Fibroblast of lung (primary cell): Measurements from ENCODE around the gene EPS15. TPM values are rescaled to one million over a fixed set of nuclear protein-coding genes. Genes with fewer than 3 reads are reported as not detected.

ENCODE experiments used
- DNase-seq, 2 donors: peaks; one replicate each; pipeline versions ENCODE4 v3.0.0 to v3.0.0-alpha.2; 2010; ENCODE audit warnings: low read depth in 2 of 2
- H2AFZ ChIP-seq: 2 replicates; pipeline ENCODE4 v1.5.1; 2012; ENCODE audit warnings: low read length, control low read depth, inconsistent platforms
- H3K27ac ChIP-seq: 2 replicates; pipeline ENCODE4 v1.5.1; 2011; ENCODE audit warnings: low read length, control low read depth; ENCODE audit not compliant: insufficient read depth
- H3K27me3 ChIP-seq: 2 replicates; pipeline ENCODE4 v1.5.1; 2011; ENCODE audit warnings: mild to moderate bottlenecking, low read length; ENCODE audit not compliant: control insufficient read depth, insufficient read depth
- H3K36me3 ChIP-seq: 2 replicates; pipeline ENCODE4 v1.5.1; 2011; ENCODE audit warnings: low read length; ENCODE audit not compliant: control insufficient read depth, insufficient read depth
- H3K4me1 ChIP-seq: 2 replicates; pipeline ENCODE4 v1.5.1; 2011; ENCODE audit warnings: low read length; ENCODE audit not compliant: control insufficient read depth, insufficient read depth; ENCODE audit errors: extremely low read depth
- H3K4me2 ChIP-seq: 2 replicates; pipeline ENCODE4 v1.5.1; 2011; ENCODE audit warnings: low read length, control low read depth; ENCODE audit not compliant: insufficient read depth; ENCODE audit errors: extremely low read depth
- H3K4me3 ChIP-seq, 4 experiments: fragments of 200-600 bp in 1 of 4; sonication (generic) in 1 of 4; replicated peaks in 1 of 4; 2 replicates each; pipeline ENCODE4 v1.5.1; 2011 to 2016; ENCODE audit warnings: low read length in 4 of 4, low read depth in 3 of 4, mild to moderate bottlenecking in 3 of 4, control low read depth in 2 of 4, inconsistent platforms in 1 of 4, mixed read lengths in 1 of 4; ENCODE audit not compliant: insufficient read depth in 1 of 4; ENCODE audit errors: control extremely low read depth in 1 of 4
- H3K79me2 ChIP-seq: 2 replicates; pipeline ENCODE4 v1.5.1; 2012; ENCODE audit warnings: mild to moderate bottlenecking, low read length, inconsistent platforms; ENCODE audit not compliant: control insufficient read depth, insufficient read depth
- H3K9ac ChIP-seq: 2 replicates; pipeline ENCODE4 v1.5.1; 2011; ENCODE audit warnings: mild to moderate bottlenecking, low read length, control low read depth; ENCODE audit not compliant: insufficient read depth
- H3K9me3 ChIP-seq: 2 replicates; pipeline ENCODE4 v1.5.1; 2012; ENCODE audit warnings: low read depth, low read length; ENCODE audit not compliant: control insufficient read depth, insufficient read depth
- H4K20me1 ChIP-seq: 2 replicates; pipeline ENCODE4 v1.5.1; 2011; ENCODE audit warnings: low read length; ENCODE audit not compliant: control insufficient read depth, insufficient read depth; ENCODE audit errors: extremely low read depth
- EZH2 ChIP-seq: IDR thresholded peaks from 2 replicates; pipeline ENCODE4 v1.5.1; 2012; ENCODE audit warnings: low read length, control low read depth, mild to moderate bottlenecking; ENCODE audit errors: missing control alignments
- polyA plus RNA-seq, 2 donors: library from polyadenylated mRNA; depleted of rRNA in 1 of 2; stranded (reverse) in 1 of 2; unstranded in 1 of 2; fragments of >200 nt; gene quantifications; 2 replicates each; pipeline ENCODE4 v1.2.1, GENCODE V29; 2011 to 2012; ENCODE audit warnings: missing spikeins in 1 of 2
- total RNA-seq: library from RNA; depleted of rRNA; stranded (reverse); fragments of >200 nt; gene quantifications from 2 replicates; pipeline ENCODE4 v1.2.1, GENCODE V29; 2014
- TF ChIP-seq, protein P1 (sequence below), 2 donors: IDR thresholded peaks in 1 of 2; conservative IDR thresholded peaks in 1 of 2; 1 replicate in 1 of 2; 2 replicates in 1 of 2; pipeline ENCODE4 v1.5.1; 2011 to 2012; ENCODE audit warnings: low read length in 2 of 2, control low read depth in 1 of 2, inconsistent platforms in 1 of 2, low read depth in 1 of 2, mild to moderate bottlenecking in 1 of 2

Gene EPS15
- total and polyA plus RNA-seq, 2 donors (not counting 1 experiment from before 2014, with no cell fraction given), result 67.7 to 75.5 TPM

DNA sequence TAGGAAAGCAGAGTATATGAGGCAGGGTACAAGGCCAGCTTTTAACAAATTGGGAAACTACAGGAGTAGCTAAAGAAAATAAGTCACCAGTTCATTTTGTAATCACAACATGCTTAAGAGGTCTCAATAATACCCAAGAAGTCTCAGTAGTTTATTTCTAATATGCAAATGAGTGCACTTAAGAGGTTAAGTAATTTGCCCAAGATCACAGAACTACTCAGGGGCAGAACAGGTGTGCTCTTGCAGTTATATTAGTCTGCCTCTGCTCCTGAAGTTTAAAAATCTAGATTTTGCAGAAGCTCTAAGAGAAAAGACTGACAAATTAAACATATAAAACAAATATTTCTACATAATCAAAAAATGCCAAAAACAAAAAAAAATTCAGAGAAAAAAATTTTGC lies 6.9 kb downstream of the EPS15 start:
- no peaks in the 10 kb centered on the region for H3K9me3 ChIP-seq
- H3K9ac ChIP-seq, result no peak overlapping the region
- TF ChIP-seq, protein P1, sequence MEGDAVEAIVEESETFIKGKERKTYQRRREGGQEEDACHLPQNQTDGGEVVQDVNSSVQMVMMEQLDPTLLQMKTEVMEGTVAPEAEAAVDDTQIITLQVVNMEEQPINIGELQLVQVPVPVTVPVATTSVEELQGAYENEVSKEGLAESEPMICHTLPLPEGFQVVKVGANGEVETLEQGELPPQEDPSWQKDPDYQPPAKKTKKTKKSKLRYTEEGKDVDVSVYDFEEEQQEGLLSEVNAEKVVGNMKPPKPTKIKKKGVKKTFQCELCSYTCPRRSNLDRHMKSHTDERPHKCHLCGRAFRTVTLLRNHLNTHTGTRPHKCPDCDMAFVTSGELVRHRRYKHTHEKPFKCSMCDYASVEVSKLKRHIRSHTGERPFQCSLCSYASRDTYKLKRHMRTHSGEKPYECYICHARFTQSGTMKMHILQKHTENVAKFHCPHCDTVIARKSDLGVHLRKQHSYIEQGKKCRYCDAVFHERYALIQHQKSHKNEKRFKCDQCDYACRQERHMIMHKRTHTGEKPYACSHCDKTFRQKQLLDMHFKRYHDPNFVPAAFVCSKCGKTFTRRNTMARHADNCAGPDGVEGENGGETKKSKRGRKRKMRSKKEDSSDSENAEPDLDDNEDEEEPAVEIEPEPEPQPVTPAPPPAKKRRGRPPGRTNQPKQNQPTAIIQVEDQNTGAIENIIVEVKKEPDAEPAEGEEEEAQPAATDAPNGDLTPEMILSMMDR (conservative IDR thresholded peaks at IDR 0.05 in 1 of 2, IDR thresholded peaks at IDR 0.05 in 1 of 2; ENCODE audit: low read depth in 1 of 2, low read length in 2 of 2), result no peak
- no peak for TF ChIP-seq EZH2
- peaks cover 4% of the 10 kb centered on the region for H3K4me1 ChIP-seq
- peaks cover 68% of the 10 kb centered on the region for H3K79me2 ChIP-seq
- no peak overlapping the region for H3K27ac ChIP-seq
- no peaks in the 10 kb centered on the region for H3K27me3 ChIP-seq
- no peaks in the 10 kb centered on the region for H3K36me3 ChIP-seq
- H4K20me1 ChIP-seq, result no peaks in the 10 kb centered on the region
- no peak overlapping the region for H2AFZ ChIP-seq
- H3K4me3 ChIP-seq, result no peak overlapping the region
- no peak overlapping the region for H3K4me2 ChIP-seq
- DNase-seq, result no peak

DNA sequence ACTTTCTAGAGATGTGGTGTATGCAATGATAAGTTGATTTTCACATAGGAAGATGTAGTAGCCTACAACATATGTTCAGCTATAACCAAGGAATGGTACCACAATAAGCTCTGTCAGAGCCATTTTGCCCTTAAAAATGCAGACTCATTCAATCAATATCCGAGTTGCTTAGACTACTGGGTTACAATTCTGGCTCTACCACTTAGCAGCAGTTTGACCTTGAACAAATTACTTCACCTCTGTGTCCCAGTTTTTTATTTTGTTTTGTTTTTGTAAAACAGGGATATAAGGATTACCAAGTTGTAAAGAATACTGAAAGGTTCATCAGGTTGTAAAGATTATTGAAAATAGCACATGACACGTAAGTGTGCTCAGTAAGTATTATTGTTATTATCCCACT lies 9.3 kb downstream of the EPS15 start:
- no peaks in the 10 kb centered on the region for H3K4me1 ChIP-seq
- no peaks in the 10 kb centered on the region for H3K36me3 ChIP-seq
- no peak overlapping the region for H3K4me3 ChIP-seq
- H3K9me3 ChIP-seq, result no peaks in the 10 kb centered on the region
- no peaks in the 10 kb centered on the region for H4K20me1 ChIP-seq
- H3K79me2 ChIP-seq, result peaks cover 51% of the 10 kb centered on the region
- H3K9ac ChIP-seq, result no peak overlapping the region
- no peak overlapping the region for H2AFZ ChIP-seq
- no peak overlapping the region for H3K4me2 ChIP-seq
- H3K27me3 ChIP-seq, result no peaks in the 10 kb centered on the region
- no peak for TF ChIP-seq EZH2
- TF ChIP-seq, protein P1 (conservative IDR thresholded peaks at IDR 0.05 in 1 of 2, IDR thresholded peaks at IDR 0.05 in 1 of 2; ENCODE audit: low read depth in 1 of 2, low read length in 2 of 2), result no peak
- no peak overlapping the region for H3K27ac ChIP-seq
- DNase-seq, result no peak

DNA sequence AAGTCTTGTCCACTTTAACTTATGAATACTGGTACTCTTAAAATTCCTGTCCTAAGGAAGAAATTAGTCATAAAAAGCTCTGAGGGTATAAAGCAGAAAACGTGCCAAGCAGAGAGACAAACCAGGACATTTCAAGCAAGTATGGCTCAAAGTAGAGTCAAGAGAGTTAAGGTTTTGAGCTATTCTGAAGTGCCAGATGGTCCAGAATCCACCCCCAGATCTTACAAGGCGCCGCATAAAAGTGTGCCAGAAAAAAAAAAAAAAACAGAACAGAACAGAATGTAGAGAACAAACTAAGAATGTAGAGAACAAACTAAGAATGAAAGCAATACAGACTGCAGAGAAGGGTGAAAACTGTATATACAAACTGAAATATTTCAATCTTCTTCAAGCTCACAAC lies 12.5 kb downstream of the EPS15 start:
- H3K27me3 ChIP-seq, result no peaks in the 10 kb centered on the region
- no peak overlapping the region for H3K27ac ChIP-seq
- H3K4me2 ChIP-seq, result peak overlapping the region; percentile 65
- H3K4me1 ChIP-seq, result no peaks in the 10 kb centered on the region
- no peak overlapping the region for H2AFZ ChIP-seq
- DNase-seq, result peak; percentile 91 to 92
- no peaks in the 10 kb centered on the region for H4K20me1 ChIP-seq
- H3K9ac ChIP-seq, result no peak overlapping the region
- peak overlapping the region in 2 of 4 experiments; percentile 31 to 44 for H3K4me3 ChIP-seq
- no peaks in the 10 kb centered on the region for H3K36me3 ChIP-seq
- no peak for TF ChIP-seq EZH2
- TF ChIP-seq, protein P1 (conservative IDR thresholded peaks at IDR 0.05 in 1 of 2, IDR thresholded peaks at IDR 0.05 in 1 of 2; ENCODE audit: low read depth in 1 of 2, low read length in 2 of 2), result no peak
- peaks cover 30% of the 10 kb centered on the region for H3K79me2 ChIP-seq
- H3K9me3 ChIP-seq, result no peaks in the 10 kb centered on the region
